Immature natural killer cell (primary cell): ENCODE data around the gene SOCS3. TPM values are rescaled to one million over a fixed set of nuclear protein-coding genes. Genes with fewer than 3 reads are reported as not detected.

ENCODE experiments used
- DNase-seq, 3 donors: peaks; one replicate each; pipeline ENCODE4 v3.0.0; 2022; ENCODE audit warnings: mixed read lengths in 1 of 3
- H3K27ac Mint-ChIP-seq, 6 donors: one replicate each; pipeline ENCODE4 v1.8.0; 2020; ENCODE audit warnings: mixed read lengths in 6 of 6, mild to moderate bottlenecking in 5 of 6, inconsistent platforms in 4 of 6, moderate library complexity in 3 of 6
- H3K27me3 Mint-ChIP-seq, 3 donors: one replicate each; pipeline ENCODE4 v1.8.0; 2020 to 2021; ENCODE audit warnings: low read depth in 3 of 3, mild to moderate bottlenecking in 3 of 3, mixed read lengths in 3 of 3, moderate library complexity in 3 of 3, inconsistent platforms in 1 of 3
- H3K36me3 Mint-ChIP-seq, 3 donors: one replicate each; pipeline ENCODE4 v1.8.0; 2020; ENCODE audit warnings: mixed read lengths in 3 of 3, inconsistent platforms in 2 of 3, mild to moderate bottlenecking in 2 of 3
- H3K4me1 Mint-ChIP-seq, 2 donors: one replicate each; pipeline ENCODE4 v1.8.0; 2020; ENCODE audit warnings: inconsistent platforms in 2 of 2, mild to moderate bottlenecking in 2 of 2, mixed read lengths in 2 of 2, moderate library complexity in 1 of 2
- H3K4me3 Mint-ChIP-seq, 5 donors: one replicate each; pipeline ENCODE4 v1.8.0; 2020; ENCODE audit warnings: mild to moderate bottlenecking in 5 of 5, mixed read lengths in 5 of 5, inconsistent platforms in 3 of 5, moderate library complexity in 3 of 5
- H3K9me3 Mint-ChIP-seq, 6 donors: one replicate each; pipeline ENCODE4 v1.8.0; 2020; ENCODE audit warnings: mild to moderate bottlenecking in 6 of 6, mixed read lengths in 6 of 6, inconsistent platforms in 4 of 6, moderate library complexity in 3 of 6
- polyA plus RNA-seq, 3 donors: library from polyadenylated mRNA; unstranded; fragments of 300-500 nt; fragmentation: Illumina TruSeq; gene quantifications; one replicate each; pipeline ENCODE4 v1.2.3, GENCODE V29; 2021

Gene SOCS3
- polyA plus RNA-seq, 3 donors from 2014 or later, result 9.0 to 15.4 (median 10.6) TPM

DNA sequence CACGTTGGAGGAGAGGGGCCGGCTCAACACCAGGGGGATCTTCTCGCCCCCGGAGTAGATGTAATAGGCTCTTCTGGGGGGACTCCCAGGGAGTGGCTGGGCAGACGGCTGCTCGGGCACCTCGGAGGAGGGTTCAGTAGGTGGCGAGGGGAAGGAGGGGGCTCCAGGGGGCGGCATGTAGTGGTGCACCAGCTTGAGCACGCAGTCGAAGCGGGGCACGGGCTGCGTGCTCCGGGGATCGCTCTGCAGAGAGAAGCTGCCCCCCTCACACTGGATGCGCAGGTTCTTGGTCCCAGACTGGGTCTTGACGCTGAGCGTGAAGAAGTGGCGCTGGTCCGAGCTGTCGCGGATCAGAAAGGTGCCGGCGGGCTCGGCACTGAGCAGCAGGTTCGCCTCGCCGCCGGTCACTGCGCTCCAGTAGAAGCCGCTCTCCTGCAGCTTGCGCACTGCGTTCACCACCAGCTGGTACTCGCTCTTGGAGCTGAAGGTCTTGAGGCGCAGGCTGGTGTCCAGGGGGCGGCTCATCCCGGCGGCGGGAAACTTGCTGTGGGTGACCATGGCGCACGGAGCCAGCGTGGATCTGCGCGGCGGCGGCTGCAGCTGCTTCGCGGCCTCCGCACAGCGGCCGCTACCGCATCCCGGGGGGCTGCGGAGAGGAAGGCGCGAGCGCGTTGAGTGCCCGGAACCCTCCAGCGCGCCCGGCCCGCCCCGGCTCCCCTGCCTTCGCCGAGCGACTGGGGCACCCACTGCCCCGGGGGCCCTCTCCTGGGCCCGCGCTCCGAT, 1.1 kb downstream of the SOCS3 start:
- Mint-ChIP-seq H3K27ac (peak overlapping the region in 1 of 6 donors; percentile 77), H3K9me3 (no peaks in the 10 kb centered on the region), H3K4me1 (peaks cover 29 to 37% of the 10 kb centered on the region in 2 donors), H3K4me3 (peak overlapping the region; percentile 33 to 61 (median 53)), H3K27me3 (peaks cover 5 to 11% (median 8%) of the 10 kb centered on the region in 3 donors), H3K36me3 (no peaks in the 10 kb centered on the region)
- DNase-seq, result no peak

DNA sequence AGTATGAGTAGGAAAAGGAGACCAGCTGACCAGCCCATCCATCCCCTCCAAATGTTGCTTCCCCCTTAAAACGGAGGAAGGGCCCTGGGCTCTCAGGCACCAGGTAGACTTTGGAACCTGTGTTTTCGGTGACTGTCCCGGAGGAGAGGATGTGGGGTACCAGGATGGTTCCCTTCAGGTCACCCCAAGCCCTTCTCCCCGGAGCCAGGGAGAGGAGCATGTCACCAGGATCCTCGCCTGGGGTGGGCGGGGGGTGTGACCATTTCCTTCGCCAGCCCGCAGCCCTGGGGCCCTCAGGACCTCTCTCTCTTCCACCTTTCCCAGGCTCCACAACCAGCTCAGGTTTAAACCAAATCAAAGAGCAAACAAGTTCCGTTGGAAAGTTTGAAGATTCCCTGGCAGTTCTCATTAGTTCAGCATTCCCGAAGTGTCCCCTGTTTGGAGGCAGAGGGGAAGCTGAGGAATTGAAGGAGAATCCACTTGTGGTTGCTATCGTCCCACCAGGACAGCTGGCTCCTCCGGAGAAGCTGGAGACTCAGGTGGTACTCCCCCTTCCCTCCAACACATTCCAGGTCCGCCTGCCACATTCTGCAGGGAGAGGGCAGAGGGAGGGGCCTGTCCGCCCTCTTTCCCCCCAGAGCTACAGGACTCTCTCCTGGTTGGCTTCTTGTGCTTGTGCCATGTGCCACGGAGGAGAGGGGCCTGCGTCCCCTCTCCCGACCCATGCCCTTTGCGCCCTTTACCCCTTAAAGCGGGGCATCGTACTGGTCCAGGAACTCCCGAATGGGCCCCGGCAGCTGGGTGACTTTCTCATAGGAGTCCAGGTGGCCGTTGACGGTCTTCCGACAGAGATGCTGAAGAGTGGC, 2.0 kb downstream of the SOCS3 start:
- Mint-ChIP-seq H3K4me1 (peaks cover 29 to 41% of the 10 kb centered on the region in 2 donors), H3K27ac (peak overlapping the region in 5 of 6 donors; percentile 36 to 86 (median 64)), H3K27me3 (peaks cover 4 to 14% (median 8%) of the 10 kb centered on the region in 3 donors), H3K4me3 (peak overlapping the region; percentile 44 to 66 (median 59)), H3K36me3 (no peaks in the 10 kb centered on the region), H3K9me3 (no peaks in the 10 kb centered on the region)
- DNase-seq, result no peak

- peaks cover 3 to 14% (median 11%) of the 10 kb centered on the region in 3 donors for H3K27me3 Mint-ChIP-seq
- no peak for DNase-seq
- H3K9me3 Mint-ChIP-seq, result no peaks in the 10 kb centered on the region
- H3K27ac Mint-ChIP-seq, result peak overlapping the region in 5 of 6 donors; percentile 74 to 89 (median 85)
- peak overlapping the region; percentile 41 to 66 (median 46) for H3K4me3 Mint-ChIP-seq
- H3K36me3 Mint-ChIP-seq, result no peaks in the 10 kb centered on the region
- peaks cover 33 to 45% of the 10 kb centered on the region in 2 donors for H3K4me1 Mint-ChIP-seq
These were observed 2.7 kb downstream of the SOCS3 start for GRCh38 chr17:78357177-78357586.

- peaks cover 3 to 12% (median 11%) of the 10 kb centered on the region in 3 donors for H3K27me3 Mint-ChIP-seq
- H3K9me3 Mint-ChIP-seq, result no peaks in the 10 kb centered on the region
- no peaks in the 10 kb centered on the region for H3K36me3 Mint-ChIP-seq
- H3K27ac Mint-ChIP-seq, result peak overlapping the region; percentile 86 to 98 (median 90)
- H3K4me1 Mint-ChIP-seq, result peaks cover 34 to 44% of the 10 kb centered on the region in 2 donors
- peak; percentile 82 to 86 (median 82) for DNase-seq
- H3K4me3 Mint-ChIP-seq, result peak overlapping the region; percentile 50 to 76 (median 63)
These were observed 3.7 kb downstream of the SOCS3 start for GRCh38 chr17:78356101-78356713.

DNA sequence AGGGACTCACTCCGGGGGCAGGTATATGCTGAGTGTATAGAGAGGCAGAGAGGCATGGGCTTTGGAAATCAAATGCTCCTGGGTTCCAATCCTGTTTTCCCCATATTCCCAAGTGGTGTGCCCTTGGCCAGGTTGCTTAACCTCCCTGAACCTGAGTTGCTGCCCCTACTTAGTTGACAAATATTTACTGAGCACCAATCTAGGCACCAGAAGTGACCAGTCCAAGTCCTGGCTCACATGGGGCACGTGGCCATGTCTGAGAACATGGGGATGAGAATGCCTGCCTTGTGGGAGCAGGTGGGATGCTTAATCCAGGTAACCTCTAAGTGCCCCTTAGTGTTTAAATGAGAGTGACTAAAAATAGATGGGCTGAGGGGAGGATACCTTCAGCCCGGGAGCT, 4.2 kb downstream of the SOCS3 start:
- H3K4me1 Mint-ChIP-seq, result peaks cover 34 to 39% of the 10 kb centered on the region in 2 donors
- no peaks in the 10 kb centered on the region for H3K36me3 Mint-ChIP-seq
- H3K4me3 Mint-ChIP-seq, result peak overlapping the region; percentile 57 to 76 (median 63)
- peak overlapping the region; percentile 86 to 98 (median 90) for H3K27ac Mint-ChIP-seq
- DNase-seq, result no peak
- H3K27me3 Mint-ChIP-seq, result peaks cover 3 to 12% (median 11%) of the 10 kb centered on the region in 3 donors
- H3K9me3 Mint-ChIP-seq, result no peaks in the 10 kb centered on the region

GRCh38 chr17:78355045-78355641, 4.7 kb downstream of the SOCS3 start:
- H3K27me3 Mint-ChIP-seq, result peaks cover 3 to 14% (median 11%) of the 10 kb centered on the region in 3 donors
- DNase-seq, result peak in 2 of 3 donors; percentile 40 to 48
- H3K36me3 Mint-ChIP-seq, result no peaks in the 10 kb centered on the region
- no peaks in the 10 kb centered on the region for H3K9me3 Mint-ChIP-seq
- H3K27ac Mint-ChIP-seq, result peak overlapping the region; percentile 86 to 98 (median 90)
- peak overlapping the region; percentile 54 to 76 (median 63) for H3K4me3 Mint-ChIP-seq
- H3K4me1 Mint-ChIP-seq, result peaks cover 34 to 41% of the 10 kb centered on the region in 2 donors

GRCh38 chr17:78353834-78354233, 6.0 kb downstream of the SOCS3 start:
- Mint-ChIP-seq H3K36me3 (no peaks in the 10 kb centered on the region), H3K4me1 (peaks cover 34 to 41% of the 10 kb centered on the region in 2 donors), H3K27me3 (peaks cover 3 to 14% (median 11%) of the 10 kb centered on the region in 3 donors), H3K9me3 (no peaks in the 10 kb centered on the region), H3K27ac (peak overlapping the region in 4 of 6 donors; percentile 40 to 55 (median 46)), H3K4me3 (peak overlapping the region; percentile 23 to 69 (median 33))
- DNase-seq, result no peak

- Mint-ChIP-seq H3K9me3 (no peaks in the 10 kb centered on the region), H3K4me1 (peaks cover 29 to 34% of the 10 kb centered on the region in 2 donors)
These were observed 8.3 kb downstream of the SOCS3 start for GRCh38 chr17:78351449-78352006.

GRCh38 chr17:78349891-78350642, 9.8 kb downstream of the SOCS3 start:
- DNase-seq, result no peak
- Mint-ChIP-seq H3K9me3 (no peaks in the 10 kb centered on the region), H3K36me3 (no peaks in the 10 kb centered on the region), H3K27ac (peak overlapping the region in 1 of 6 donors; percentile 21), H3K4me1 (peaks cover 19 to 20% of the 10 kb centered on the region in 2 donors), H3K4me3 (no peak overlapping the region), H3K27me3 (peaks cover 2 to 6% (median 3%) of the 10 kb centered on the region in 3 donors)

More at GRCh38 chr17:78351449-78352006, 8.3 kb downstream of the SOCS3 start:
- Mint-ChIP-seq H3K36me3 (no peaks in the 10 kb centered on the region), H3K27me3 (peaks cover 3 to 14% (median 11%) of the 10 kb centered on the region in 3 donors), H3K4me3 (peak overlapping the region in 4 of 5 donors; percentile 21 to 84 (median 43)), H3K27ac (no peak overlapping the region)
- DNase-seq, result no peak

- H3K36me3 Mint-ChIP-seq, result no peaks in the 10 kb centered on the region
- H3K4me3 Mint-ChIP-seq, result no peak overlapping the region
- no peaks in the 10 kb centered on the region for H3K9me3 Mint-ChIP-seq
- peak overlapping the region in 3 of 6 donors; percentile 37 to 50 (median 41) for H3K27ac Mint-ChIP-seq
- H3K4me1 Mint-ChIP-seq, result peaks cover 31% of the 10 kb centered on the region in 2 donors
- H3K27me3 Mint-ChIP-seq, result peaks cover 2 to 4% (median 4%) of the 10 kb centered on the region in 3 donors
- DNase-seq, result no peak
These were observed 11.7 kb downstream of the SOCS3 start for GRCh38 chr17:78348055-78348770.

GRCh38 chr17:78347453-78347852, 12.4 kb downstream of the SOCS3 start:
- no peak for DNase-seq
- Mint-ChIP-seq H3K9me3 (no peaks in the 10 kb centered on the region), H3K4me3 (peak overlapping the region in 1 of 5 donors; percentile 46), H3K27ac (peak overlapping the region in 1 of 6 donors; percentile 68), H3K27me3 (peaks cover 3 to 6% (median 3%) of the 10 kb centered on the region in 3 donors), H3K4me1 (peaks cover 36 to 38% of the 10 kb centered on the region in 2 donors), H3K36me3 (no peaks in the 10 kb centered on the region)
